Stimulated activated naive CD8-positive, alpha-beta T cell treated with anti-CD3 and anti-CD28 coated beads, Interleukin-15, Interleukin-2, amounts not matched to agents 100 ng/mL and 50 ng/mL, for 24 hours (primary cell): ENCODE results near the gene TCTN2.

ENCODE experiments used
- H3K27ac Mint-ChIP-seq: one replicate; pipeline ENCODE4 v1.8.0; 2021; ENCODE audit warnings: mild to moderate bottlenecking, mixed read lengths
- H3K27me3 Mint-ChIP-seq: one replicate; pipeline ENCODE4 v1.8.0; 2021; ENCODE audit warnings: mixed read lengths
- H3K36me3 Mint-ChIP-seq: one replicate; pipeline ENCODE4 v1.8.0; 2021; ENCODE audit warnings: low read depth, mixed read lengths
- H3K4me1 Mint-ChIP-seq: one replicate; pipeline ENCODE4 v1.8.0; 2021; ENCODE audit warnings: low read depth, mixed read lengths
- H3K4me3 Mint-ChIP-seq: one replicate; pipeline ENCODE4 v1.8.0; 2021; ENCODE audit warnings: mild to moderate bottlenecking, mixed read lengths
- H3K9me3 Mint-ChIP-seq: one replicate; pipeline ENCODE4 v1.8.0; 2021; ENCODE audit warnings: mixed read lengths

Gene TCTN2

DNA sequence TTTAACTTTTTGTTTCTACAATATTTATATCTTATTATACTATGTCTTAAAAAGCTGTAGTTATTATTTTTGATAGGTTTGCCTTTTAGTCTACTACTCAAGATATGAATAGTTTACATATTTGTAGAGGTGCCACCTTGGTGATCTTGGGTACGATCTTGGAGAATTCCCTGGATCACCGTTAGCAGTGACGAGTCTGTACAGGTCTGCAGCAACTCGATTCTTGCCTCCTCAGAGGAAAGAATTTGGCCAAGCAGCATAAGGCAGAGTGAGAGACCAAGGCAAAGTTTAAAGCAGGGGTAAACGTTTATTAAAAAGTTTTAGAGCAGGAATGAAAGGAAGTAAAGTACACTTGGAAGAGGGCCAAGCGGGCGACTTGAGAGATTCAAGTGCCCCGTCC is 3.1 kb upstream of the TCTN2 start:
- Mint-ChIP-seq H3K4me3 (no peak overlapping the region), H3K27me3 (no peaks in the 10 kb centered on the region), H3K9me3 (no peaks in the 10 kb centered on the region), H3K36me3 (peaks cover 17% of the 10 kb centered on the region), H3K4me1 (peaks cover 8% of the 10 kb centered on the region), H3K27ac (no peak overlapping the region)

DNA sequence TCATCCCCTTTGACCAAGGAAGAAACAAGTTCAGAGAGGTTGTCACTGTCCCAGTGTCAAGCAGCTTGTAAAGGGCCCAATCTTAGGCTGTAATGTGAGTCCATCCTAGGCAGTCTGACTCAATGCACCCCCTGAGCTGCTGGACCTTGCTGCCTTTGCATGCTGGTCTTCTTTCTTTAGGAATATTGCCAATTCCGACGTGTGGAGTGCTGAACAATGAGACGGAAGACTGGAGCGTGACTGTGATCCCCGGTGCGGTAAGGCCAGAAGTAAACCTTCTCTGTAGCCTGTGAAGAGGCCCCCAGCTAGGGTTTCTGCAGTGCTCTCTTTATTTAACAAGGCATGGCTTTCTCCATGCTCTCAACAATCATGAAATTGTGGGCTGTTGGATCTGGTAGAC is 963 bp downstream of the TCTN2 start:
- no peaks in the 10 kb centered on the region for H3K27me3 Mint-ChIP-seq
- peak overlapping the region; percentile 45 for H3K27ac Mint-ChIP-seq
- H3K36me3 Mint-ChIP-seq: peaks cover 18% of the 10 kb centered on the region
- H3K4me3 Mint-ChIP-seq: peak overlapping the region; percentile 86
- peaks cover 12% of the 10 kb centered on the region for H3K4me1 Mint-ChIP-seq
- no peaks in the 10 kb centered on the region for H3K9me3 Mint-ChIP-seq

DNA sequence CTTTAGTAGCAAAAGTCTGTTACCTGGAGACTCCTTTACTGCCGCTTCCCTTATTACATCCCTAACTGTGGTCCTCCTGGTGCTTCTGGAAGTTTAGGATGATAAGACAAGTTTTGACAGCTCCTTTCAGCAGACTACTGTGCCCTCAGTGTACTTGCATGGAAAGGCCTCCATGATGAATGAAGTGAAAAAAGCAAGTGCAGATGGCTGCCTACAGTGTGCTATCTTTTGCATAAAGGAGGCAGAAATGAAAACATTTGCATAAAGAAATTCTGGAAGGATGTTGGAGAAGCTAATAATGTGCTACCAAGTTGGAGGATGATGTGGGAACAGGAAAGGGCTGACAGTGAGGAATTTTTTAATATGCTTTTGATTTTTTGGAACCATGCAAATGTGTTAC is 4.5 kb downstream of the TCTN2 start:
- Mint-ChIP-seq H3K4me1 (peaks cover 12% of the 10 kb centered on the region), H3K27ac (no peak overlapping the region), H3K4me3 (no peak overlapping the region), H3K36me3 (peaks cover 18% of the 10 kb centered on the region), H3K27me3 (no peaks in the 10 kb centered on the region), H3K9me3 (no peaks in the 10 kb centered on the region)

DNA sequence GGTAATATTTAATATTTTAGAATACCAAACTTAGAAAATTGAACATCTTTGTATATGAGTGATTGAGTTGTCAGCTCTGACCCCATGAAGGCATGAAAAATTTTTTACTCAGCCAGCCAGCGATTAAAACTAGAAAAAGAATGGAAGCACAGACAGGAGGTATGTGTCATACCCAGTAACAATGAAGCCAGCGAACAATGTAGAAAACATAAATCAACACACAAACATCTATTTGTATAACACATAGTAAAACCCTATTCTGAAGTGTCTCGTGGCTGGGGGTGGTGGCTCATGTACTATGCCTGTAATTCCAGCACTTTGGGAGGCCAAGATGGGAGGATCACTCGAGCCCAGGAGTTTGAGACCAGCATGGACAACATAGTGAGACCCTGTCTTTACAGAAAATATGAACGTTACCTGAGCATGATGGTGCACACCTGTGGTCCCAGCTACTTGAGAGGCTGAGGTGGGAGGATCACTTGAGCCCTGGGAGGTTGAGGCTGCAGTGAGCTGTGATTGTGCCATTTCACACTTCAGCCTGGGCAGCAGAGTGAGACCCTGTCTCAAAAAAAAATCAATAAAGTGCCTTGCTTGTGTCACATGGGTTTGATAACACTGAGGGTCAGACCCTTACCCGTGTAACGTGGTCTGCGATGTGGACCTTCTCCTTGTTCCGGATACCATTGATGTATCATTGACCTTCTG is 5.9 kb downstream of the TCTN2 start:
- H3K9me3 Mint-ChIP-seq: no peaks in the 10 kb centered on the region
- no peak overlapping the region for H3K4me3 Mint-ChIP-seq
- H3K27me3 Mint-ChIP-seq: no peaks in the 10 kb centered on the region
- peaks cover 13% of the 10 kb centered on the region for H3K4me1 Mint-ChIP-seq
- H3K27ac Mint-ChIP-seq: no peak overlapping the region
- peaks cover 24% of the 10 kb centered on the region for H3K36me3 Mint-ChIP-seq

DNA sequence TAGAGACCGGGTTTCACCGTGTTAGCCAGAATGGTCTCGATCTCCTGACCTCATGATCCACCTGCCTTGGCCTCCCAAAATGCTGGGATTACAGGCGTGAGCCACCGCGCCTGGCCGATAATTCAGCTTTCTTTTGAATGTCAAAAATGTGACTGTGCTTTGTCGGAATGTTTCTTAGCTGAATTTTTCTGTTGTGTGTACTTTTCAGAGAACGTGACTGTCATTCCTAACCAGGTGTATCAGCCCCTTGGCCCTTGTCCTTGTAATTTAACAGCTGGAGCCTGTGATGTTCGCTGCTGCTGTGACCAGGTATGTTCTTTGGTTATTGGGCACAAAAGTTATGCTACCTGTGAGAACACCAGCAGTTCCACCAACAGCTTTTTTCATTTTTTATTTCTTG is 8.1 kb downstream of the TCTN2 start:
- Mint-ChIP-seq H3K4me1 (peaks cover 5% of the 10 kb centered on the region), H3K27ac (no peak overlapping the region), H3K9me3 (no peaks in the 10 kb centered on the region), H3K36me3 (peaks cover 26% of the 10 kb centered on the region), H3K4me3 (no peak overlapping the region), H3K27me3 (no peaks in the 10 kb centered on the region)

DNA sequence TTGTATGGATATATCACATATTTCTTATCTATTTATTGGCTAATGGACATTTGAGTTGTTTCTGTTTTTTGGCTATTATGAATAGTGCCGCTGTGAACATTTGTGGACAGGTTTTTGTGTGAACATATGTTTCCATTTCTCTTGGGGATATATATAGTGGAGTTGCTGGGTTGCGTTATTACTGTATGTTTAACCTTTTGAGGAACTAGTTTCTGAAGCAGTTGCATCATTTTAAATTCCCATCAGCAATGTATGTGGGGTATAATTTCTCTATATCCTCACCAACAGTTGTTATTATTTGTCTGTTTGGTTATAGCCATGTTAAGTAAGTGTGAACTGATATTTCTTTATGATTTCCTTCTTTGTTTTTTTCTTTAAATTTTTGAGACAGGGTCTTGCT is 10.7 kb downstream of the TCTN2 start:
- Mint-ChIP-seq H3K4me3 (no peak overlapping the region), H3K27ac (no peak overlapping the region), H3K27me3 (no peaks in the 10 kb centered on the region), H3K9me3 (no peaks in the 10 kb centered on the region), H3K4me1 (peaks cover 5% of the 10 kb centered on the region), H3K36me3 (peaks cover 13% of the 10 kb centered on the region)

DNA sequence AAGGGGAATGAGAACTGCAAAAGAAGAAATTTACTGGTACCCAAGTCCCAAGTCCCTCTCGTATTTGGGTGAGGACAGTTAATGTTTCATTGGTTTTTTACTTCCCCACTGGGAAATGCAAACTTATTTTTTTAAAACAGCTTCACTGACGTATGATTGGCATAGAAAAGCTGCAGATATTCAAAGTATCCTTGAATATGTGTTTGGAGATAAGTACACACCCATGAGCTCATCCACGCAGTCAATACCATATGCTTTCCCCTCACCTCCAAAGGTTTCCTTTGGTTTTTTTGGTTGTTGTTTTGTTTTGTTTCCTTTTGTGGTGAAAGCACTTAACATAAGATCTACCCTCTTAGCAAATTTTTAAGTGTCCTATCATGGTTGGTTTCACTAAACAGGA is 13.1 kb downstream of the TCTN2 start:
- no peak overlapping the region for H3K27ac Mint-ChIP-seq
- peaks cover 5% of the 10 kb centered on the region for H3K4me1 Mint-ChIP-seq
- no peaks in the 10 kb centered on the region for H3K9me3 Mint-ChIP-seq
- H3K27me3 Mint-ChIP-seq: no peaks in the 10 kb centered on the region
- H3K4me3 Mint-ChIP-seq: no peak overlapping the region
- peaks cover 15% of the 10 kb centered on the region for H3K36me3 Mint-ChIP-seq

DNA sequence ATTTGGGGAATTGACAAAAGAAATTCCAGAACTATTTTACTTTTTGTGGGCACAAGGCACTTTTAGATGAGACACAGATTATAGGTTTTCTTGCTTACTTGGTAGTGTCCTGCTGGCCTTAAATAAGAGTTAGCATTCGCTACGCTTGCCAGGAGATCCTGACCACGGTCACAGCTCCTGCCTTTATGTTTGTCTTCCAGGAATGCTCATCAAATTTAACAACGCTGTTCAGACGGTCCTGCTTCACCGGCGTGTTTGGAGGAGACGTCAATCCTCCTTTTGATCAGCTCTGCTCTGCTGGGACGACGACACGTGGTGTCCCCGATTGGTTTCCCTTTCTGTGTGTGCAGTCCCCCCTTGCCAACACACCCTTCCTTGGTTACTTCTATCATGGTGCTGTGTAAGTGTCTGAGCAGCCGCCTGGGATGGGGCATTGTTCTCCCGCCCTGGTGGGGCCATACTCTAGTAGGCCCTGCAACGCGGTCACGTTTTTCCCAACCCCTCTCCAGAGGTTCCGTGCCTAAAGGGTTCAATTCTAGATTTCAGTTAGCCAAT is 15.8 kb downstream of the TCTN2 start:
- Mint-ChIP-seq H3K4me3 (no peak overlapping the region), H3K9me3 (no peaks in the 10 kb centered on the region), H3K4me1 (no peaks in the 10 kb centered on the region), H3K27me3 (no peaks in the 10 kb centered on the region), H3K36me3 (peaks cover 9% of the 10 kb centered on the region), H3K27ac (no peak overlapping the region)

DNA sequence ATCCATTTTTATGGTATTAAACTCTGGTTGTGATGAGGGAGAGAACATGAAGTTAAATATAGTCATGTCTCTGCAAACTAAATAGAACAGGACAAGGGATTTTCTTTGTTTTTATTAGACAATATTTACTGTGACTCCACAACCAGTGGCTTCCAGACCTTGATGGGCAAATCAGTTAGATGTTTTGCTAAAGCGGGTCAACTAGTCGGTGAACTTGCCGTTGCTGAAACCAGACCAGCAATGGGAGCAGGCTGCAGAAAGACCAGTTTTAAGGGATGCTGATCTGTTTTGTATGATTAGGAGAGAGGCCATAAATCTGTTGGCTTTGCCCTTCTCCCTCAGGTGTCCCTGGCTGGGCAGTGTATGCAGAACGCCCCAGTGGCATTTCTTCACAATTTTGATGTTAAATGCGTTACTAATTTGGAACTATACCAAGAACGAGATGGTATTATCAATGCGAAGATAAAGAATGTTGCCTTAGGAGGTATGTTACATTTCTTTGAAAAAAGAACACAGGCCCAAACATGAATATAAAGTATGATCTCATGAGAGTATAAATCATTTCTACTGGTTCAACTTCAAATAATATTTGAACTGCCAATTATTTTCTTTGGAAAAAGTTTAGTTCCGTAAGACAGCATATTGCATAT is 19.4 kb downstream of the TCTN2 start:
- Mint-ChIP-seq H3K27ac (no peak overlapping the region), H3K9me3 (no peaks in the 10 kb centered on the region), H3K4me3 (no peak overlapping the region), H3K4me1 (no peaks in the 10 kb centered on the region), H3K36me3 (peaks cover 8% of the 10 kb centered on the region), H3K27me3 (no peaks in the 10 kb centered on the region)

DNA sequence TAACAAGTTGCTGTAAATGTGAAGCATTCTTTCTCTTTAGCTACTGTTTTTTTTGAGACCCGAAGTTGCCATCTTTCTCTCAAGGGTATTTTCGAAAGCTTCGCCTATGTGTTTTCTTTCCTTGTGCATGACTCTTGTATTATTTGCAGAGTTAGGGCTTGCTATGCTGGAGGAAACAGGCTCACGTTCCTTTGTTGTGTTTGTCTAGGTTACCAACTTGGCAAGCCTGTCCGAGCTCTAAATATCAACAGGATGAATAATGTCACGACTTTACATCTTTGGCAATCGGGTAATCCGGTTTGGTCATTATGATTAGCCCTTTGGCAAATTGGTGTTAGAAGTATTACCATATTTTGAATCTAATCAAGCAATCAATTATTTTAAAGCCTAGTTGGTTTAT is 25.3 kb downstream of the TCTN2 start:
- H3K4me3 Mint-ChIP-seq: no peak overlapping the region
- no peaks in the 10 kb centered on the region for H3K4me1 Mint-ChIP-seq
- peaks cover 20% of the 10 kb centered on the region for H3K36me3 Mint-ChIP-seq
- no peak overlapping the region for H3K27ac Mint-ChIP-seq
- H3K27me3 Mint-ChIP-seq: no peaks in the 10 kb centered on the region
- no peaks in the 10 kb centered on the region for H3K9me3 Mint-ChIP-seq

DNA sequence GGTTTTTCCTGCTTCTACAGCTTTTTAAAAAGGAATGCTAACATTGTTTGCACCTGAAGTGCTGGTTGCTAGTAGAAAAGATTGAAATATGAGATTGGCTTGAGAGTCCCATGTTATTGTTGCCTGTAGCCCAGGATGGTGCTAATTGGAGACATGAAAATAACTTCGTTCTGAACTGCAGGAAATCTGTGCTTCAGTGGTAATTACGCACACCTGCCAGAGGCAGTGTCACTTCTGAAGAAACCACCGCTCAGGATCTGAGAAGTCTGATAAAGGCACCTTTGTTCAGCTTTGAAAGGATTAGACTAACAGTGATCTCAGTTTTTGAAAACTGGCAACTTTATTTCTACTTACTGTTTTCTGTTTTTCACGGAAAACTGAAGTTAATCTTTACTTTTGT is 25.7 kb downstream of the TCTN2 start:
- H3K36me3 Mint-ChIP-seq: peaks cover 21% of the 10 kb centered on the region
- no peaks in the 10 kb centered on the region for H3K27me3 Mint-ChIP-seq
- no peak overlapping the region for H3K4me3 Mint-ChIP-seq
- no peaks in the 10 kb centered on the region for H3K4me1 Mint-ChIP-seq
- no peaks in the 10 kb centered on the region for H3K9me3 Mint-ChIP-seq
- H3K27ac Mint-ChIP-seq: no peak overlapping the region

DNA sequence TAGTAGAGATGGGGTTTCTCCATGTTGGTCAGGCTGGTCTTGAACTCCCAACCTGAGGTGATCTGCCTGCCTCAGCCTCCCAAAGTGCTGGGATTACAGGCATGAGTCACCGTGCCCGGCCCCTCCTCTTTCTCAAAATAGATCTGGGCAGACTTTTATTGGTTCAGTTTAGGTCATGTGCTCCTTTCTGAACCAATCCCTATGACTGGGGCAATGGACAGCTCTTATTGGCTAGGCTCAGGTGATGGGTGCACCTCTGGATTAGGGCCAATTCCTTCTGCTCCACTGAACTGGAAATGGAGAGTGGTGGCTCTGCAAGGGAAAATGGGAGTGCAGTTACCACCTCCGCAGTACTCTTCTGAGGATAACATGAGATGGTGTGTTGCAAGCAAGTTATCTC is 35.0 kb downstream of the TCTN2 start:
- H3K27ac Mint-ChIP-seq: no peak overlapping the region
- no peaks in the 10 kb centered on the region for H3K27me3 Mint-ChIP-seq
- no peaks in the 10 kb centered on the region for H3K9me3 Mint-ChIP-seq
- H3K36me3 Mint-ChIP-seq: peaks cover 3% of the 10 kb centered on the region
- H3K4me3 Mint-ChIP-seq: no peak overlapping the region
- H3K4me1 Mint-ChIP-seq: peaks cover 2% of the 10 kb centered on the region

DNA sequence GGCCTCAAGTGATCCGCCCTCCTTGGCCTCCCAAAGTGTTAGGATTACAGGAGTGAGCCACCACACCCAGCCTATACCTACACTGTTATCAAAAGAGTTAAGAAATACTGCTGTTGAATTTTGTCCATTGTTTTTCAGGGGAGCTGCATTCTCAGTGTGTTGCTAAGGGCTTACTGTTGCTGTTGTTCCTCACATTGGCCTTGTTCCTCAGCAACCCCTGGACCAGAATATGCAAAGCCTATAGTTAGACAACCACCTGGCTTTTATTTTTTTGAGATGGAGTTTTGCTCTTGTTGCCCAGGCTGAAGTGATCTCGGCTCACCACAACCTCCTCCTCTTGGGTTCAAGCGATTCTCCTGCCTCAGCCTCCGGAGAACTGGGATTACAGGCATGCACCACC is 36.6 kb downstream of the TCTN2 start:
- no peaks in the 10 kb centered on the region for H3K36me3 Mint-ChIP-seq
- H3K27ac Mint-ChIP-seq: no peak overlapping the region
- peaks cover 13% of the 10 kb centered on the region for H3K4me1 Mint-ChIP-seq
- H3K4me3 Mint-ChIP-seq: no peak overlapping the region
- H3K27me3 Mint-ChIP-seq: no peaks in the 10 kb centered on the region
- no peaks in the 10 kb centered on the region for H3K9me3 Mint-ChIP-seq

DNA sequence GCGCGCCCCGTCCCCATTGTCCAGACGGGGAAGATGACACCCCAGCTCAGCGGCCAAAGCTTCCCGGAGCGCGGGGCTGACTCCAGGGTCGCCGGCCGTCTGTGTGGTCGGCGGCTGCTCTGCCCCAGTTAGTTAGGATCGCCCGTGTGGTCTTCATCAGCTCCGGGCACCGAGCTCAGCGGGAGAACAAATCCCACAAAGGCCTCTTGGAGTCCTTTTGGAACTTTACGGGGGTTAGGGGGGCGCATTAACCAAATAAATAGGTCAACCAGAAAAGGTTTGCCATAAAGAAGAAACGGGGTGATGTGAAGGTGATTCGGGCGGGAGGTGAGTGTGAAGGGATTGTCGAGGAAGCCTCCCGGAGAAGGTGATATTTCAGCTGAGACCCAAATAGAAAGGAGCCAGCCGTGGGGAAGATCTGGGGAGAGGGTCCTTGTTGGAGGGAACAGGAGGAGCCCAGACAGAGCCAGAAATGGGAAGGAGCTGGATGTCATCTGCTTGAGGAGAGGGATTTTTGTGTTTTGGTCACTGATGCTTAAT is 41.9 kb downstream of the TCTN2 start:
- Mint-ChIP-seq H3K27me3 (no peaks in the 10 kb centered on the region), H3K36me3 (peaks cover 21% of the 10 kb centered on the region), H3K27ac (peak overlapping the region; percentile 94), H3K9me3 (no peaks in the 10 kb centered on the region), H3K4me1 (peaks cover 62% of the 10 kb centered on the region), H3K4me3 (peak overlapping the region; percentile 97)

DNA sequence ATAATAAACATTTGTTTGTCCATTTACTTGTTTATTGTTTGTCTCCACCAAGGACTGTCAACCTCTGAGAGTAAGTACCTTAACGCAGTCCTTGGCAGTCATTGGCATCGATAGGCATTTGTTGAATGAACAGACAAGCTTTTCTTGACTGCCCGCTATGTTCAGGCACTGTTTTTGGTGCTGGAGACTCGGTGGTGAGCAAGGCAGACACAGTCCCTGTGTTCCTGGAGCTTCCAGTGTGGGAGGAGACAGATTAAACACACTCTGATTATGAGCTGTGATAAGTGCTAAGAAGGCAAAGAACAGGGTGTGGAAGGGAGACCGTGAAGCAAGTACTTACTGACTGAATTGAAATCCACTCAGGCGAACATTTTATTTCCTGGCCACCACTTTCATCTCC is 42.5 kb downstream of the TCTN2 start:
- Mint-ChIP-seq H3K27me3 (no peaks in the 10 kb centered on the region), H3K4me1 (peaks cover 64% of the 10 kb centered on the region), H3K9me3 (no peaks in the 10 kb centered on the region), H3K4me3 (peak overlapping the region; percentile 97), H3K27ac (peak overlapping the region; percentile 94), H3K36me3 (peaks cover 21% of the 10 kb centered on the region)
